Measurements from ENCODE around the gene ZNF282.
A peak's percentile ranks its signal among the peaks of the same experiment; 100 is the strongest.

- TF ChIP-seq CTCF (IDR thresholded peaks at IDR 0.05) (peak; percentile 18 to 98 (median 84)), POLR2A (IDR thresholded peaks at IDR 0.05) (no peak)
Measured at GRCh38 chr7:149147072-149147751, 48.1 kb upstream of the ZNF282 start, which contains the start of gene ZNF398.
